ENCODE measurements around the gene ZNF280B.
"Not testable (repeated sequence)": the region's sequence is repeated elsewhere in the genome, so short reads cannot be mapped to it uniquely, and the experiment has no call there.

ZNF280B gene

GRCh38 chr22:22506736-22507135 is 1.8 kb downstream of the ZNF280B start:
- DNase-seq: no peak

DNA sequence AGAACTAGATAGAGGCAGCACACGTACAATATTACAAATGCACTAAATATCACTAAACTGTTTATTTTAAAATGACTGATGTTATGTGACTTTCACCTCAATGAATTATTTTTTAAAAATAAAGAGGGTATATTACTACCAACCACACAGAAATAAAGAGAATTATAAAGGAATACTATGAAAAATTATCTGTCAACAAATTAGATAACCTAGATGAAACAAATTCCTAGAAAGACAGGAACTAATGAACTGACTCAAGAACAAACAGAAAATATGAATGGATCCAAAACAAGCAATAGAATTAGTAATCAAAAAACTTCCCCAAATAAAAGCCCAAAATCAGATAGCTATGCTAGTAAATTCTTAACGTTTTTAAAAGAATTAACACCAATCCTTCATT is 10.3 kb downstream of the ZNF280B start:
- DNase-seq: no peak

- not testable (repeated sequence) for DNase-seq
These were observed 17.0 kb downstream of the ZNF280B start for GRCh38 chr22:22491589-22491988.

- no peak for DNase-seq
These were observed 19.8 kb downstream of the ZNF280B start for GRCh38 chr22:22488736-22489135.

- DNase-seq: no peak
These were observed 20.5 kb downstream of the ZNF280B start for GRCh38 chr22:22487869-22488597.

DNA sequence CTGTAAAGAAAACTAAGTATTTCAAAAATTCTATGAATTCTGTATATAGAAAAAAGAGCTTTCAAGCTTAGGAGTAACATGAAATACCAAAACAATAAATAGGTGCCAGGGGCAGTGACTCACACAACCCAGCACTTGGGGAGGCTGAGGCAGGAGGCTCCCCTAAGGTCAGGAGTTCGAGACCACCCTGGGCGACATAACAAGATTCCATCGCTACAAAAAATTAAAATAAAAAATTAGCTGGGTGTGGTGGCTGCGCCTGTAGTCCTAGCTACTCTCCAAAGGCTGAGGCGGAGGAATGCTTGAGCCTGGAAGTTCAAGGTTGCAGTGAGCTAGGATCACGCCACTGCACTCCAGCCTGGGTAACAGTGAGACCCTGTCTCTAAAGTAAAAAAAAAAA is 21.5 kb downstream of the ZNF280B start:
- no peak for DNase-seq

- DNase-seq: no peak
These were observed 22.2 kb downstream of the ZNF280B start for GRCh38 chr22:22486132-22486899.

DNA sequence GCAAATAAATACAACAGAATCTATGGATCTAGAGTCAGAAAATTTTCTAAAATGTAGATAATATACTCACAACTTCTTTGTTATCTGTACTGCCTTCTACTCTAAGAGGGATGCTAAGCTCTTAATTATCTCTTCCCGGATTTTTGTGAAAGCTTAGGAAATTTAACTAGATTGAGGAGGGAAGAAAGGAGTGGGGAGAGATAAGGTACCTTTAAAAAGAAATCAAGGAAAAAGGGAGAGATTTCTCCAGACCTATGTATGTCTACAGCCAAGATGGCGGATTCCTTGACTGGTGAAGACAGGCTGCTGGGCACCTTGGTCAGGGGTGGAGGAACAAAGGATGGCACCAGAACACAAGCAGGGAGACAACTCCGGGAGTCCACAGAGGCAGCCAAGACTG is 23.0 kb downstream of the ZNF280B start:
- DNase-seq: no peak

- no peak for DNase-seq
These were observed 24.5 kb downstream of the ZNF280B start for GRCh38 chr22:22484023-22484422.

DNA sequence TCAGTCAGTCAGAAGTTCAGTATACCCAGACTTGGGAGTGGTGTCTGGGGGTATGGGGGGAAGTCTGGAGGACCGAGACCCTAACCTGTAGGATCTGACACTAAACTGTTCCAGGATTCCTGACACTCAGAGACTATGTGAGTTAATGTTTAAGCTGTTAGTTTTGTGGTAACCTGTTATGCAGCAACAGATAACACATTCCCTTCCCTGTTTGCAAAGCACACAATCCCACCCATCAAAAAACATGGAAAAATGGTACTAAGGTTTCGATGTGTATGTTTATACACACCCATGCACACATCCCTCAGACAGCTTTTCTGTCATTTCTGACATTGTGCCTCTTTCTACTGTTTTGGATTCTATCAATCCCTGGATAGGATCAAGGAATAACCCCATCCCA is 27.6 kb downstream of the ZNF280B start:
- DNase-seq: no peak

DNA sequence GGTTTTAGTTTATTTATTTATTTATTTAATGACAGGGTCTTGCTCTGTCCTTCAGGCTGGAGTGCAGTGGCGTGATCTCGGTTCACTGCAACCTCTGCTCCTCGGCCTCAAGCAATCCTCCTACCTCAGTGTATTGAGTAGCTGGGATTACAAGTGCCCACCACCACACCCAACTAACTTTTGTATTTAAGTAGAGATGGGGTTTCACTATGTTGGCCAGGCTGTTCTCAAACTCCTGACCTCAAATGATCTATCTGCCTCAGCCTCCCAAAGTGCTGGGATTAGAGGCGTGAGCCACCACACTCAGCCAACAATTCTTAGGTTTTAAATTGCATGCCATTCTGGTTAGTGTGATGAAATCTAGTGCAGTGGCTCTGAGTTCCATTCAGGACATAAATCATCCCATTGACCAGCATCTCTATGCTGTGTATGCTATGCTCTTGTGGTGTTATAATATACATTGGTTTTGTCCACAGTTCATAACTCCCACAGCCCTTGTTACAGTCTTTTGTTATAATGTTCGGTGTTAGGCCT is 28.5 kb downstream of the ZNF280B start:
- no peak for DNase-seq

- DNase-seq: no peak
These were observed 29.4 kb downstream of the ZNF280B start for GRCh38 chr22:22479116-22479515.

DNA sequence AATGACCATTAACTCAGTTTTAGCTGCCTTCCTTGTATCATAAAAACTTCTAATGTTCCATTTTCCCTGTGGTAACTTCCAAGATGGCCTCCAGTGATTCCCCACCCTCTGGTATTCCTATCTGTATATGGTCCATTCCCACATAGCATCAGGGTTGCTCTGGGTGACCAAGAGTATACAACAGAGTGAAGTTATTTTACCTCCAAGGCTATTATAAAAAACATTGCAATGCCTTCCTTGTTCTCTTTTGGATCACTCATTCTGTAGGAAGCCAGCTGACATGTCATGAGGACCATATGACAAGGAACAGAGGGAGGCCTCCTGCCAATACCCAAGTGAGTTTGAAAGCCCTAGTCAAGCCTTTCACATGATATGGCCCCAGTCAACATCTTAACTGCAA is 30.1 kb downstream of the ZNF280B start:
- no peak for DNase-seq

- DNase-seq: no peak
These were observed 33.8 kb downstream of the ZNF280B start for GRCh38 chr22:22474733-22475132.

GRCh38 chr22:22471104-22471503 is 37.4 kb downstream of the ZNF280B start:
- not testable (repeated sequence) for DNase-seq

DNA sequence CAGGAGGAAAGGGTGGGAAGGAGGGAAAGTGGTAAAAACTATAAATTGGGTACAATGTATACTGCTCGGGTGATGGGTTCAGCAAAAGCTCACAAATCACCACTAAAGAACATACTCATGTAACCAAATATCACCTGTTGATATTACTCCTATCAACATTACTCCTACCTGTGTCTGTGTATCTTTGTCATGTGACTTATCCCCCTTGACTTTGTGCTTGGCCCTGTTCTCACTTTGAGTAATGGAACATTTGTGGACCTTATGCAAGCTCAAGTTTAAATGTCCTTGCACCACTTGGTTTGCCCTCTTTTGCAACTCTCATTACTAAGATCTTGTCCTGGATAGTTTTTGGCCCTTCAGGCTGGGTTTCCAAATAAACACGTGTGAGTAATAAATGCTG is 39.0 kb downstream of the ZNF280B start:
- DNase-seq: no peak

DNA sequence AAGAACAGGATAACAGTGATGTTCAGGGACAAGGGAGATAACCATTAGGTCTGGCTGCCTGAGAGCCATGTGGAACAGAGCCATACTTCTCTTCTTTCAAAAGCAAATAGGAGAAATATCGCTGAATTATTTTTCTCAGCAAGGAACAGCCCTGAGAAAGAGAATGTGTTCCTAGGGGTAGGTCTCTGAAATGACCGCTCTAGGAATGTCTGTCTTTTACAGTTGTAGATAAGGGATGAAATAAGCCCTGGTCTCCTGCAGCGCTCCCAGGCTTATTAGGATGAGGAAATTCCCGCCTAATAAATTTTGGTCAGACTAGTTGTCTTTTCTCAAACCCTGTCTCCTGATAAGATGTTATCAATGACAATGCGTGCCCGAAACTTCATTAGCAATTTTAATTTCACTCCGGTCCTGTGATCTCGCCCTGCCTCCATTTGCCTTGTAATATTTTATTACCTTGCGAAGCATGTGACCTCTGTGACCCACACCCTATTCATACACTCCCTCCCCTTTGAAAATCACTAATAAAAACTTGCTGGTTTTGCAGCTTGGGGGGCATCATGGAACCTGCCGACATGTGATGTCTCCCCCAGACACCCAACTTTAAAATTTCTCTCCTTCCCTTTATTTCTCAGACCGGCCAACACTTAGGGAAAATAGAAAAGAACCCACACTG is 39.6 kb downstream of the ZNF280B start:
- DNase-seq: not testable (repeated sequence)

GRCh38 chr22:22467112-22467511 is 41.4 kb downstream of the ZNF280B start:
- no peak for DNase-seq

DNA sequence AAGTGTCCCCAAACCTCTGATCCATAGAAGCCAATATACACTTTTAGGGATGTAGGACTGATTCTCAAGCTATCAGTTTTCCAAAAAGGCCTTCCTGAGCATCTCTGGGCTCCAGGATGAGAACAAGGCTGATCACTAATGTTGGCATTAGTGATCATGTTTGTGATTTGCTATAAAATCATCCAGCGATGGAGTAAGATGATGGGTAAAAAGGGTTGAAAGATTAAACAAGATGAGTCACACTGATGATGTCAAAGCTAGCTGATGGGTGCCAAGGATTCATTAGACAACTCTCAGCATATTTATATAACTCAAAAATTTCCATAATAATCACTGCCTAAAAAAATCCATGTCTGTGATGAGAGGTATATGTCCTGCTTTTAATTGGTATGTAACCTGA is 42.8 kb downstream of the ZNF280B start:
- DNase-seq: no peak

DNA sequence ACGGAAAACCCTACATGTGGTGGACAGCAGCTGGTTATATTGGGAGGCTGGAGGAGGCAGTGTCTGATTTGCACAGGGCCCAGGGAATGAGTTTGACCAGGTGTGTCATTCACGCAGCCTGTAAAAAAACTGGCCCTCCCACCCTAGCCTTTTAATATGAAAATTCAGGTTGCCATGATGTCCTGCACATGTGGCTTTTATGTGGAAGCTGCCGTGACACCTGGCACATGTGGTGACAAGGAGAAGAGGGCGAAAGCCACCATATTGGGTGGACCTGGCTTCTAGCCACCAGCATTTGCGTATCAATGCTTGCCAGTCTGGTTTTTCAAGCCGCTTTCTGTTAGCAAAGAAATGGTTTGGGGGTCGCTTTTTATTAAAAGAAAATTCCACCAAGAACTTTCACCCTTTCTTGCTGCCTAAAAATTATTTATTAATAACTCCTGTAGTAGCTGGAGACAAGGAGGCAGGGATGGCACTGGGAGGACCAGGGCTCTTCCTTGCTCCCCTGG is 43.4 kb downstream of the ZNF280B start:
- no peak for DNase-seq

- no peak for DNase-seq
These were observed 43.9 kb downstream of the ZNF280B start for GRCh38 chr22:22464541-22465054.

DNA sequence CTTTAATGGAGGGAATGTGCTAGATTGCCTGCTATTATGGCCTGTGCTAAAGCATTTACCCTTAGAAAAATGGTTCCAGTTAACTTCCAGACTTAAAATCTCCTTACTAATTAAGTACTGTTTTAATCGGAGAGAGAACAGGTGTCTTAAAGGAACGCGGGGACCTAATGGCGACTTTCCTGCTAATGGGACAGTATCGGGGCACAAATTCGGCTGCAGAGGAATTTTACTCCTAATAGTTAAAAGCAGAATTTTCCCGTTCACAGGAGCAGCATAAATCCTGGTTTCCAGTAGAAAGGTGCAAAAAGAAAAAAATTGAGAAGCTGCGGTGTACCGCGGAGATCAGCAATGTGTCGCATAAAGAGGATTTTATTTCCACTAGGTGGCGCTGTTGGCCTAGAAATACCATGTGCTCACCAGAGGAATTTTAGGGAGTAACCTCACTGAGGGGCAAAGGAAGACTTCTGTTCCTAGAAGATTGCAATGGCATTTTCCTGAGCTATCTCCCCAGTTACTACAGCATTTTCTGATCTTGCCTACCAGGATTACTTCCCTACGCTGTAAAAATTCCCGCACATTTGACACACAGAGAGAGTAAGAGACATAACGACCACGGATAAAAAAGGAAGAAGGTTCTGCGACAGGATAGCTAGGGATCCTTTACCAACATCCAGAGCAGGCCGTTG is 44.5 kb downstream of the ZNF280B start:
- DNase-seq: peak; percentile 69

All from activated CD4-positive, alpha-beta T cell treated with anti-CD3 and anti-CD28 coated beads, Interleukin-2, amount 50 U/mL, for 16 hours (primary cell).